HAP-1 (cell line): ENCODE measurements around the gene FABP6.
A peak's percentile ranks its signal among the peaks of the same experiment; 100 is the strongest.

Experiments
- DNase-seq, 2 experiments: peaks; one replicate each; pipeline ENCODE4 v3.0.0-alpha.2; 2016 to 2020; ENCODE audit warnings: low spot score in 2 of 2
- H3K27me3 ChIP-seq: fragments of 250-450 bp; sonication (Bioruptor Pico); 2 replicates; pipeline ENCODE4 v1.5.1; 2020; ENCODE audit warnings: low read depth, mild to moderate bottlenecking, moderate library complexity
- H3K36me3 ChIP-seq: fragments of 250-450 bp; sonication (Bioruptor Pico); replicated peaks from 2 replicates; pipeline ENCODE4 v1.5.1; 2020; ENCODE audit warnings: mild to moderate bottlenecking
- H3K4me1 ChIP-seq: fragments of 250-450 bp; sonication (Bioruptor Pico); 2 replicates; pipeline ENCODE4 v1.5.1; 2020; ENCODE audit warnings: mild to moderate bottlenecking
- H3K4me3 ChIP-seq: fragments of 250-450 bp; sonication (Bioruptor Pico); 2 replicates; pipeline ENCODE4 v1.5.1; 2020; ENCODE audit warnings: mild to moderate bottlenecking, moderate library complexity
- H3K9me3 ChIP-seq: fragments of 250-450 bp; sonication (Bioruptor Pico); 2 replicates; pipeline ENCODE4 v1.5.1; 2020; ENCODE audit warnings: mild to moderate bottlenecking, moderate library complexity
- in situ Hi-C: fragments of 300-500 bp; cut with MboI; formaldehyde crosslinking; loops from 3 replicates; pipeline ENCODE4 v1.14.3; 2020; ENCODE audit warnings: low sequenced_read_pairs, inconsistent platforms, mixed read lengths

Gene FABP6

DNA sequence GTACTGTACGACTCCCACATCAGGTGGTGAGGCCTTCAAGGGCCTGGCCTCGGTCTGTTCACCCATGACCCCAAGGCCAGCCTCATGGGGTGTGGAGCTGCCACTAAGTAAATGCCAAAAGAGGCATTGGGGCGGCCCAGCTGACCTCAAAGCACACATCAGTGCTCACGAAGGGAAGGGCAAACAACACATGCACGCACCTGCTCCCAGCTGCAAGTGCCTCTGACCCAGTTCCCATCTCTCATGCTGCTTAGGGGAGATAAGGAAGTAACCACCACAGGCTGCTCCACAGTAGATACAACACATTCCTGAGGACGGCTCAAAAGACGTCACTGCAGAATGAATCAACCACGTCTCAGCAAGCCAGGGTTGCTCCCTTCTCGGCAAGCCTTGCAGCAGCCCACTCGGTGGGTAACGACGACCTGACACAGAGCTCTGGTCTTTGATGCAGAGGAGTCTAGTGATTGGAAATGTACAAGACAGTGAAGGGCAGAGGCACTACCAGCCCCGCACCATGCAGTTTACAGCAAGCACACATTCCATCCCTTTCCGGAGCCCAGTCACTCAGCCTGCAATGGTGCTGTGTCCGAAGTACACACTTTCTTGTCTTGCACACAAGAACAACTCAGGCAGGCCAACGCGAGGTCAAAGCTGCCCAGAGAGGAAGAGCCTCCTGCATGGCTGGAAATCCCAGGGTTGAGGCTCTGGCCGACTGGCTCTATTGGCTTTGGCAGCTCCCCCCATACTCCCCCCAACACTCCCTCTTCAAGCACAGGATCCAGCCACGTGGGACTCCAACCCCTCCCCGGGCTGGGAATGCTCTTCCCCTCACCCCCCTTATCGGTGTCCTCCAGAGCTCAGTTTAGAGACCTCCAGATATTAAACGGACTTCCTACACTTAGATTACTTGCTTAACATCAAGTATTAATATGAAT is 31.8 kb downstream of the FABP6 start:
- Histone ChIP-seq H3K4me3 (no peak overlapping the region), H3K36me3 (no peaks in the 10 kb centered on the region), H3K4me1 (peaks cover 7% of the 10 kb centered on the region), H3K9me3 (no peaks in the 10 kb centered on the region), H3K27me3 (no peaks in the 10 kb centered on the region)
- DNase-seq = no peak
- in situ Hi-C loops = no loop called here

DNA sequence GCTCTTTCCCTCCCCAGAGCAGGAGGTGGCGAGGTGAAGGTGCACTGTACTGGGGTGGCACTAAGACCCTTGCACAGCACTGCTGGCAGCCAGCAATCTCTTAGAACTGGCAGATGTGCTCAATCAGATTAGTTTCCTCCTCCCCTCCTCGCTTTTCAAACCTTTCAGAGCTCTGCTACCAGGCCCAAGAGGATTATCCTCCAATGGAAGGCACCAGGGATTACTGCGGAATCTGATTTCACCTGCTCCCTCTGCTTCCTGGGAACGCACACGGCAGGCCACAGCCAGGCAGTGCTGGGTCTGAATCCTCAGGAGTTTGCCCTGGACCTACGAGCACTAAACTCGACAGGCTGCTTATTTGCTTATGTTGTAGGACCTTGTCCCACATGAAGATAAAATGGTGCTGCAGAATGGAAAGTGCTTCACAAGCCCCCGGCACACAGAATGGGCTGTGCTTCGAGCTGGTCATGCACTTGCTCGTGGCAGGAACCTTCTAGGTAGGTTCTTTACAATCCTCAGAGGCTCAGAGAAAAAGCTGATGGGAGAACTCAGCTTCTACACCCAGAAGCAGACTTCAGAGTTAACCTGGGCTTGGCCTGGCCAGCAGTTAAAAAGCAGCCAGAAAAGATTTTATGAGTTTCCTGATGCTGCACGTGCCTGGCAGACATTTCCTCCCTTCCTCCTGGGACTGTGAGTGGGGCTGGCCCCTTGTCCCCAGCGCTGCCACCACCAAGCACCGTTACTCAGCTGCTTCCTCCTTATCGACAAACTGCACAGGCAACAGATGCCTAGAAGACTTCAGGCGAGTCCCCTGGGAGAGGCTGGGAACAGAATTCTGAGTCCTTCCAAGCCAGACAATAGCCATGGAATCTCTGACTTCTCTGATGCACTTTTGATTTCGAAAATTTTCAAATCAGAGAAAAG is 33.1 kb downstream of the FABP6 start:
- Histone ChIP-seq H3K9me3 (no peaks in the 10 kb centered on the region), H3K36me3 (no peaks in the 10 kb centered on the region), H3K4me3 (no peak overlapping the region), H3K27me3 (no peaks in the 10 kb centered on the region), H3K4me1 (peaks cover 7% of the 10 kb centered on the region)
- in situ Hi-C loops = no loop called here
- DNase-seq = peak; percentile 7 to 43

DNA sequence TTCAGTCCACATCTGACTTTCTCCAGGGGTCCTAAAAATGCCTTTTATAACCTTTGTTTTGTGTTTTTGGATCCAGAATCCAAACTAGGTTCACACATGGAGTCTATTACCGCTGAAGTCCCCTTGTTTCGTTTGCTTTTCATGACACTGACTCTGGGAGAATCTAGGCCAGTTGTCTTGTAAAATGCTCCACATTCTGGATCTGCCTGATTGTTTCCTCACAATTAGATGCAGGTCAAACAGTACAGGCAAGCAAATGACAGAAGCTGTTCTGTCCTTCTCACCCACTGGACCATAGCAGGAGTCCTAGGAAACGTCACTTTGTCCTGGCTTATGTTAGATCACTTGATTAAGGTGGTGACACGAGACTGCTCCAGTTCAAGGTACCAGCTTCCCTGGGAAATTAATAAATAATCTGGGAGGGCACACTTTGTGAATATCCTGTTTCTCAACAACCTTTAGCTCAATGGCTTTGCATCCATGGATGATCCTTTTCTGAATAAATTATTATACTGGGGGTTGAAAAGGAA is 34.1 kb downstream of the FABP6 start:
- no peak for DNase-seq
- Histone ChIP-seq H3K36me3 (no peaks in the 10 kb centered on the region), H3K4me3 (no peak overlapping the region), H3K27me3 (no peaks in the 10 kb centered on the region), H3K4me1 (peaks cover 7% of the 10 kb centered on the region), H3K9me3 (no peaks in the 10 kb centered on the region)
- in situ Hi-C loops = no loop called here

DNA sequence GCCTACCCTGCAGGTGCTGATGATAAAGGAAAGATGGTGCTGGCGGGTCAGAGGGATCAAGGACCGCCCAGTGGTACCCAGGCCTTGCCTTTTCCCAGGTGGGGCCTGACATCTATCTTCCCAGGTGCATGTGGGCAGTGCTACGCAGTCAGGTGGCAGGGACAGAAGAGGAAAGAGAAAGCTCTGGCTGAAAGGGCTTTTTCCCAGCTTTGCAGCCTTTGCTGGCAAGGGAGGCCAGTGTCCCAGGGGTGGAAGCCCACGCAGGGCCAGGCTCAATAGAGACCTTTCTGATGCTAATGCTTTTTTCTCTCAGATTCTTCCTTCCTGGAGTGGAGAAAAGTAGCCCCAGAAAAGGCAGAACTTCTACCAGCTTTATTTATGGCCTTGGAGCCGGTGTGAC is 36.7 kb downstream of the FABP6 start:
- H3K9me3 ChIP-seq = no peaks in the 10 kb centered on the region
- H3K27me3 ChIP-seq = no peaks in the 10 kb centered on the region
- DNase-seq = no peak
- in situ Hi-C loops = no loop called here
- H3K4me1 ChIP-seq = peaks cover 7% of the 10 kb centered on the region
- H3K36me3 ChIP-seq = no peaks in the 10 kb centered on the region
- H3K4me3 ChIP-seq = no peak overlapping the region

DNA sequence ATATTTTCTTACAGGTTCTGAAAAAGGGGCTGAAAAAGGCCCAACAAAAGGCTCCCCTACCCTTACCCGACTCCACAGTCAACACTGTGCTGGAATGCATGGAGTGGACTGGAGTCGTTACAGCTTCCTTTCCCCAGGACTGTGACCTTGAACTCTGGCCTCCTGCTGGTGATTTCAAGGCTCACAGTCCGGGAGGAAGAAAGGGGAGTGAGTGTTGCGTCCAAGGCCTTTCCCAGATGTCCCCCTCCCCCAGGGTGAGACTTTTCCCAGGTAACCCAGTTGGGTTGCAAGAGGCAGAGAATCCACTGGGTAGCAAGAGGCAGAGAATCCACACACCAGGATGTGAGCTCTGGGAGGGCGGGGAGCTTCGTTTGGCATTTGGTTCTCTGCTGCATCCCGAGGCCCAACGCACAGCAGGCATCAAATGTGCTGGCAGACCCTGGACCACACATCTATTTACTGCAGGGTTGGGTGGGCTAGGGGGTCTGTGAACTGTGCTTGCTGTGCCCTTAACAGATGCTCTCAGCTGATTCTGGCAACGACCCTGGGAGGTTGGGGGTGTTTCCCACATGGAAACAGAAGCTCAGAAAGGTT is 37.5 kb downstream of the FABP6 start:
- Histone ChIP-seq H3K9me3 (no peaks in the 10 kb centered on the region), H3K4me3 (no peak overlapping the region), H3K4me1 (peaks cover 6% of the 10 kb centered on the region), H3K36me3 (no peaks in the 10 kb centered on the region), H3K27me3 (no peaks in the 10 kb centered on the region)
- DNase-seq = no peak
- in situ Hi-C loops = no loop called here

DNA sequence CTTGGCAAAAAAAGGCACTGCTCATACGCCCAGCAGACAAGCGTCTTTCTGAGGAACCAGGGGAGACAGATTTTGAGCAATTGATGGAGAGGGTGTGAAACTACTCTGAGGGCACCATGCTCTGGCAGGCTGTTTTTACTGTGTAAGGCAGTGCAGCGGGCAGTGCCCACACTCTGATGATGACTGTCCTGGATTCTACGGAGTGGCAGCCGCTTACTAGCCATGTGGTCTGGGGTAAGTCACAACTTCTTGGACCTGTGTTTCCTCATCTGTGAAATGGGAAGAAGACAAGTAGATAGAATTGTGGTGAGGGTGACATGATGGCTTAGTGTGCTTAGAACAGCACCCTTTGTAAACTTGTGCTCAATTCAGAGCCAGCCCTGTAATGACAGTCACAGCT is 38.8 kb downstream of the FABP6 start:
- in situ Hi-C loops = no loop called here
- no peak overlapping the region for H3K4me3 ChIP-seq
- no peak for DNase-seq
- no peaks in the 10 kb centered on the region for H3K27me3 ChIP-seq
- H3K36me3 ChIP-seq = no peaks in the 10 kb centered on the region
- no peaks in the 10 kb centered on the region for H3K9me3 ChIP-seq
- no peaks in the 10 kb centered on the region for H3K4me1 ChIP-seq

DNA sequence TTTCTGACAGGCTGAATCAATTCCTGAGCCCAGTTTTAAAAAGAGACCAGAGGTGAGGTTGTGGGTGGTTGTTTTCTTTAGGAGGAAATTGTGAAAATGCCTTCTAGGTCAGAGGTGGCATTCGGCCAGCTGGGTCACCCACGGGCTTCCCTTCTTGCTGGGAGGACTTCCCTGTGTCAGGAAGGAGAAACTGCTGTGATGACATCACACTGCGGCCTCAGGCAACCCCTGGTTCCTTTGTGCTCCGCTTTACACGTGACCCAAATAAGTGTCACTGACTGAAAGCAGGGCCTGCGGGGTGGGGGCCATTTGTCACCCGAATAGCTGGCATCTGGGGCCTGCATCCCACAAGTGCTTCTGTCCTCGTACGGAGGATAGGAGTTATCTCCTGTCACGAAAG is 39.7 kb downstream of the FABP6 start:
- in situ Hi-C loops = no loop called here

DNA sequence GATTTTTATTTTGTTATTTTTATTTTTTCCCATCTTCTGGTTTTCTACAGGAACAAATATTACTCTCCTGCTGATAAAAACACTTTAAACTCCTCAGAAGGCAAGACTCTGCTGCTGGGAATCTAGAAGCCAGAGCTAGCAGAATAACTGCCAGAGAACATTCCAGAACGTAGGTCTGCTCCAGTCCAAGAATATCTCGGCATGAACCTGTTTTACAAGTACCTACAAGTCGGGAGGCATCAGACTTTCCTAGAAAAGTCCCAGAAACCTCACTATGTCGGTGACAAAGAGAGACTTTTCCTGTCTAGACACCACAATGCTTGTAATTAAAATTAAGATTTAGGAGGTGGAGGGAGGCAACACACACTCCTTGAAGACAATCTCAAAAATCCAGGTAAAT is 41.4 kb downstream of the FABP6 start:
- Histone ChIP-seq H3K4me3 (no peak overlapping the region), H3K27me3 (no peaks in the 10 kb centered on the region), H3K9me3 (no peaks in the 10 kb centered on the region), H3K4me1 (no peaks in the 10 kb centered on the region), H3K36me3 (no peaks in the 10 kb centered on the region)
- in situ Hi-C loops = no loop called here
- no peak for DNase-seq

More for the DNA sequence above, 39.7 kb downstream of the FABP6 start:
- Histone ChIP-seq H3K27me3 (no peaks in the 10 kb centered on the region), H3K36me3 (no peaks in the 10 kb centered on the region), H3K9me3 (no peaks in the 10 kb centered on the region), H3K4me3 (no peak overlapping the region), H3K4me1 (no peaks in the 10 kb centered on the region)
- no peak for DNase-seq

DNA sequence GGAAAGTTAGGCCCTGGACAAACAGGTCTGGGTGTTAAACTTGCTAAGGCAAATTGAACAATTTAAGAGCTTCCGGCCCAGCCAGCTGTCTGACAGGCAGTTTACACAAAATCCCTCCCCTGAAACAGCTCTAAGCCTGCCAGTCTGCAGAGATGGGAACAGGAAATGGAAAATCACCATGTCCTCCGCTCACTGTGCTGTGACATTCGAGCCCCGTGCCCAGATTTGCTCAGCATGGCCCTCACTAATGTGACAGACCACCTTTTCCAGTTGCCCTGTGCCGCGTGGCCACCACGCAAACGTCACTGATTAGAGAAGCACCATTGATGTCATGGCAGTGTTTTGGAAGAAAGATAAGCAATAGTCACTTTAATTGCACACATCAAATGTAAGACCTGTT is 42.1 kb downstream of the FABP6 start:
- in situ Hi-C loops = no loop called here
- H3K4me3 ChIP-seq = no peak overlapping the region
- DNase-seq = no peak

DNA sequence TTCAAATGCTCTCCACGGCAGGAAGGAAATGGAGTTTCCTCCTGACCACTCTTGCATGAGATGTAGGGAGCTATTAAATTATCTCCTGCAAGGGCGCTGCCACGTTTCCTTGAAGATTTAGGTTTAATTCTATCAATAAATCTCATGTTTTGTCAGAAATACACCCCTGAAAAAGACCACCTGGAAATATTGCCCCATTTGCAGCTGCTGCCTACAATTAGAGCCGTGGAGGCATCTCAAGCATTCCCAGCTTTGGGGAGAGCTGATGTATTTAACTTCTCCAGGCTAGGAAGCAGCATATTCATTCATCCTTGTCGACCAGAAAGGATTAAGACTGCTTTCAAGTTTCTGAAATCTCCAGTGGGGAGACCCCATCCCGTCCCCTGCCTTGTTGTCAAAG is 42.5 kb downstream of the FABP6 start:
- no peaks in the 10 kb centered on the region for H3K27me3 ChIP-seq
- in situ Hi-C loops = no loop called here

More for the DNA sequence above, 42.1 kb downstream of the FABP6 start:
- Histone ChIP-seq H3K9me3 (no peaks in the 10 kb centered on the region), H3K27me3 (no peaks in the 10 kb centered on the region), H3K4me1 (no peaks in the 10 kb centered on the region), H3K36me3 (no peaks in the 10 kb centered on the region)

DNA sequence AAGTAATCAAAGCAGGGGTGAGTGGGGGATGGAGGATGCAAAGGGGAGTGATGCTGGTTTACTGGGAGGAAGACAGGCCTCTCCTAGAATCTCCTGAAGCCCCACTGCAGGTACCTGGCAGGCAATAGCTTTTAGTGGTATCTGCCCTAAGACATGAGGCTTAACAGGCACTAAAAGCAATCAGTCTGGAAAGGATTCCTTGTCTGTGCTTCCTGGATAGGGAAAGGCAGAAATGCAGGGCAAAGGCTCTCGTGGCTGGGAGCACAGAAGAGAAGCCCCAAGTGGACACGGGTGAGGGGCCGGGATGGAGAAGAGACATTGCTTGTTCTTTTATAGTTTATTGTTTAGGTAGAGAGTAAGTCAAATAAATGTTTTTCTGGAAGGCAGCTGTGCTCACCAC is 43.0 kb downstream of the FABP6 start:
- no peaks in the 10 kb centered on the region for H3K36me3 ChIP-seq
- DNase-seq = no peak
- no peak overlapping the region for H3K4me3 ChIP-seq
- H3K27me3 ChIP-seq = no peaks in the 10 kb centered on the region
- no peaks in the 10 kb centered on the region for H3K4me1 ChIP-seq
- H3K9me3 ChIP-seq = no peaks in the 10 kb centered on the region
- in situ Hi-C loops = no loop called here

More for the DNA sequence above, 42.5 kb downstream of the FABP6 start:
- Histone ChIP-seq H3K4me1 (no peaks in the 10 kb centered on the region), H3K36me3 (no peaks in the 10 kb centered on the region), H3K9me3 (no peaks in the 10 kb centered on the region), H3K4me3 (no peak overlapping the region)
- no peak for DNase-seq

DNA sequence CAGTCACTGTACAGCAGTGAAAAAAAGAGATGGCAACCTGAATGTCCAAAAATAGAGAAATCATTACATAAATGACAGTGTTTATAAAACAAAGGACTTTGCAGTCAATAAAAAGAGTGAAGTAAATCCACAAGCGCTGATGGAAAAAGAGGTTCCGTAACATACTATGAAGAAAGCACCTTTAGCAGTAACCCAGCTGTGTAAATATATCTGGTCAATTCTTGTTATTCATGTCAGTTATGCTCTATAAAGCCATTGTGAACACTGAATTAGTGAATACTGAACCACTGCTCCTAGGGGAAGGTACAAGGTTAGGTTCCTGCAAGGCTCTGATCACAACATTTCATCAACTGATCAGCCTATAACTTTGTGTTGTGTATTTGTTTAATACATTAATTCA is 43.6 kb downstream of the FABP6 start:
- Histone ChIP-seq H3K27me3 (no peaks in the 10 kb centered on the region), H3K4me3 (no peak overlapping the region), H3K4me1 (no peaks in the 10 kb centered on the region), H3K9me3 (no peaks in the 10 kb centered on the region), H3K36me3 (no peaks in the 10 kb centered on the region)
- in situ Hi-C loops = no loop called here
- no peak for DNase-seq

DNA sequence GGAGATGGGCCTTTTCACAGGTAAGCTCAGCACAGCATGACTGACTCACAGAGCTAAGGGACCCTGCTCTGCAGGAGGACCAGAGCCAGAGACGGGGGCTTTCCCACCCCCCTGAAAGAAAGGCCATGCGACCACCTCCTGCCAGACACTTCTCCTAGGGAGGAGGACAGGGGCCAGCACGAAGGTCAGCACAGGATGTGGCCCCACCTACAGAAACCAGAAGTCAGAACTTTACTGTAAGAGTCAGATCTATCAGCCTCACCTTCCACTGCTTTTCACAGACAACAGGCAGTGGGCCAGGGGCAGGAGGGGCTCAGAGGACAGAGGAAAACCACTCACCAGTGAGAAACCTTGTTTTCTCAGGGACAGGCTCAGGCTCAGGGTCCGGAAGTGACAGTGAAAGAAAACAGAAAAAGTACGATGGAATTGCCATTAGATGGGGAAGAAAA is 45.2 kb downstream of the FABP6 start:
- H3K36me3 ChIP-seq = no peaks in the 10 kb centered on the region
- no peak overlapping the region for H3K4me3 ChIP-seq
- no peak for DNase-seq
- no peaks in the 10 kb centered on the region for H3K27me3 ChIP-seq
- H3K4me1 ChIP-seq = no peaks in the 10 kb centered on the region
- H3K9me3 ChIP-seq = no peaks in the 10 kb centered on the region
- in situ Hi-C loops = no loop called here
